Measurements from ENCODE around the gene PKN2. TPM values are rescaled to one million over a fixed set of nuclear protein-coding genes. Genes with fewer than 3 reads are reported as not detected.

PKN2 gene
- total RNA-seq, 1 experiment from 2014 or later, result 32.5 TPM

- H3K4me1 ChIP-seq (ENCODE audit: insufficient read depth, low read length), result no peaks in the 10 kb centered on the region
- DNase-seq, result no peak
- H3K4me2 ChIP-seq (ENCODE audit: insufficient read depth, insufficient read length, low read length), result no peak overlapping the region
- H3K18ac ChIP-seq (ENCODE audit: insufficient read length, low read depth, low read length), result no peak overlapping the region
- H3K14ac ChIP-seq (ENCODE audit: insufficient read depth, low read length), result no peak overlapping the region
- H2BK15ac ChIP-seq (ENCODE audit: low read depth, low read length), result no peak overlapping the region
- H2AFZ ChIP-seq (ENCODE audit: low read length), result no peak overlapping the region
- H3K79me2 ChIP-seq (ENCODE audit: insufficient read depth, low read length), result no peaks in the 10 kb centered on the region
- no peak overlapping the region for H4K91ac ChIP-seq (ENCODE audit: insufficient read length, low read depth, low read length)
- no peaks in the 10 kb centered on the region for H3K23me2 ChIP-seq (ENCODE audit: insufficient read length, low read depth, low read length, poor library complexity, severe bottlenecking)
- no peak overlapping the region for H2BK12ac ChIP-seq (ENCODE audit: insufficient read length, low read depth, low read length)
- no peak overlapping the region for H4K8ac ChIP-seq (replicated peaks; ENCODE audit: insufficient read length, low read depth, low read length)
- H3K9ac ChIP-seq (ENCODE audit: extremely low read depth, insufficient read length, low read length), result no peak overlapping the region
- no peaks in the 10 kb centered on the region for H4K20me1 ChIP-seq (ENCODE audit: control insufficient read depth, insufficient read depth, insufficient read length)
- H3K79me1 ChIP-seq (ENCODE audit: insufficient read depth, low read depth, low read length, poor library complexity, severe bottlenecking), result no peaks in the 10 kb centered on the region
- no peak for TF ChIP-seq CTCF (conservative IDR thresholded peaks at IDR 0.05)
- no peak overlapping the region for H2AK5ac ChIP-seq (ENCODE audit: insufficient read length, low read length)
- H3K23ac ChIP-seq (ENCODE audit: insufficient read length, low read depth, low read length), result no peak overlapping the region
- no peaks in the 10 kb centered on the region for H3K9me3 ChIP-seq (ENCODE audit: control insufficient read depth, low read depth, low read length)
- no peaks in the 10 kb centered on the region for H3K27me3 ChIP-seq (ENCODE audit: insufficient read depth, low read length)
- WGBS (ENCODE audit: extremely low coverage, insufficient read length, low lambda C conversion rate), result no CpG with 5 or more reads among the region's 5 CpGs
- H3K4ac ChIP-seq (ENCODE audit: low read depth, low read length), result no peak overlapping the region
- Mint-ChIP-seq H3K4me1 (no peaks in the 10 kb centered on the region), H3K9me3 (no peaks in the 10 kb centered on the region), H3K27me3 (ENCODE audit: low read depth) (no peaks in the 10 kb centered on the region), H3K36me3 (ENCODE audit: insufficient read depth in 1 of 3, low read depth in 3 of 3) (no peaks in the 10 kb centered on the region; a peak in 2 of 7 replicates), H3K4me3 (no peak overlapping the region), H3K27ac (no peak overlapping the region)
- H3K56ac ChIP-seq (ENCODE audit: insufficient read length, low read depth, low read length), result no peak overlapping the region
- no peak overlapping the region for H2BK120ac ChIP-seq (ENCODE audit: low read depth, low read length, poor library complexity, severe bottlenecking)
- no peak overlapping the region for H2BK20ac ChIP-seq (ENCODE audit: low read depth, low read length, poor library complexity, severe bottlenecking)
- H2BK5ac ChIP-seq (ENCODE audit: insufficient read length, low read length), result no peak overlapping the region
- H3K27ac ChIP-seq (ENCODE audit: insufficient read length, low read depth, low read length), result no peak overlapping the region
- no peak overlapping the region for H4K5ac ChIP-seq (ENCODE audit: insufficient read length, low read depth, low read length)
- no peak overlapping the region for H3T11ph ChIP-seq (ENCODE audit: low read length)
These were observed 192.7 kb downstream of the PKN2 start for GRCh38 chr1:88876573-88877365.
